ENCODE data around the gene CACNA1C.

The CACNA1C gene

GRCh38 chr12:2570562-2570961, 517.8 kb downstream of the CACNA1C start:
- Histone ChIP-seq H3K4me1 (ENCODE audit: insufficient read depth, low read length) (no peaks in the 10 kb centered on the region), H3K27ac (ENCODE audit: low read length) (no peak overlapping the region), H3K79me2 (ENCODE audit: insufficient read depth, low read length) (no peaks in the 10 kb centered on the region), H3K4me3 (ENCODE audit: low read depth in 1 of 2, low read length in 2 of 2) (no peak overlapping the region), H3K9me3 (ENCODE audit: insufficient read depth, low read length, severe bottlenecking) (no peaks in the 10 kb centered on the region), H2AFZ (ENCODE audit: low read depth, low read length) (no peak overlapping the region), H4K20me1 (ENCODE audit: insufficient read depth, low read length) (no peaks in the 10 kb centered on the region), H3K27me3 (ENCODE audit: insufficient read depth, low read length, poor library complexity) (peaks cover 30% of the 10 kb centered on the region), H3K36me3 (ENCODE audit: insufficient read depth, low read length) (no peaks in the 10 kb centered on the region), H3K4me2 (ENCODE audit: insufficient read depth, low read length) (no peak overlapping the region), H3K9ac (ENCODE audit: low read depth, low read length) (no peak overlapping the region)
- TF ChIP-seq EZH2 (IDR thresholded peaks at IDR 0.05; ENCODE audit: borderline replicate concordance, low read depth, low read length, severe bottlenecking), result no peak
- no peak for TF ChIP-seq CTCF (IDR thresholded peaks at IDR 0.05; ENCODE audit: borderline replicate concordance, extremely low read depth, low read length, poor library complexity, severe bottlenecking)
- ATAC-seq (ENCODE audit: insufficient read depth, low read depth), result no peak
- no peak for DNase-seq

GRCh38 chr12:2574355-2574935, 521.7 kb downstream of the CACNA1C start:
- Histone ChIP-seq H3K27ac (ENCODE audit: low read length) (no peak overlapping the region), H3K36me3 (ENCODE audit: insufficient read depth, low read length) (no peaks in the 10 kb centered on the region), H3K4me3 (ENCODE audit: low read depth in 1 of 2, low read length in 2 of 2) (no peak overlapping the region), H3K79me2 (ENCODE audit: insufficient read depth, low read length) (no peaks in the 10 kb centered on the region), H3K9ac (ENCODE audit: low read depth, low read length) (no peak overlapping the region), H3K4me2 (ENCODE audit: insufficient read depth, low read length) (no peak overlapping the region), H3K4me1 (ENCODE audit: insufficient read depth, low read length) (no peaks in the 10 kb centered on the region), H3K27me3 (ENCODE audit: insufficient read depth, low read length, poor library complexity) (peaks cover 32% of the 10 kb centered on the region), H3K9me3 (ENCODE audit: insufficient read depth, low read length, severe bottlenecking) (no peaks in the 10 kb centered on the region), H4K20me1 (ENCODE audit: insufficient read depth, low read length) (no peaks in the 10 kb centered on the region), H2AFZ (ENCODE audit: low read depth, low read length) (no peak overlapping the region)
- ATAC-seq (ENCODE audit: insufficient read depth, low read depth) (no peak), DNase-seq (no peak)
- TF ChIP-seq CTCF (IDR thresholded peaks at IDR 0.05; ENCODE audit: borderline replicate concordance, extremely low read depth, low read length, poor library complexity, severe bottlenecking), result no peak
- no peak for TF ChIP-seq EZH2 (IDR thresholded peaks at IDR 0.05; ENCODE audit: borderline replicate concordance, low read depth, low read length, severe bottlenecking)

GRCh38 chr12:2575245-2575644, 522.5 kb downstream of the CACNA1C start:
- H4K20me1 ChIP-seq (ENCODE audit: insufficient read depth, low read length), result no peaks in the 10 kb centered on the region
- H3K4me1 ChIP-seq (ENCODE audit: insufficient read depth, low read length), result no peaks in the 10 kb centered on the region
- TF ChIP-seq CTCF (IDR thresholded peaks at IDR 0.05; ENCODE audit: borderline replicate concordance, extremely low read depth, low read length, poor library complexity, severe bottlenecking), result no peak
- H3K79me2 ChIP-seq (ENCODE audit: insufficient read depth, low read length), result no peaks in the 10 kb centered on the region
- no peak overlapping the region for H3K9ac ChIP-seq (ENCODE audit: low read depth, low read length)
- no peak overlapping the region for H2AFZ ChIP-seq (ENCODE audit: low read depth, low read length)
- H3K27ac ChIP-seq (ENCODE audit: low read length), result no peak overlapping the region
- H3K4me3 ChIP-seq (ENCODE audit: low read depth in 1 of 2, low read length in 2 of 2), result no peak overlapping the region
- H3K27me3 ChIP-seq (ENCODE audit: insufficient read depth, low read length, poor library complexity), result peaks cover 32% of the 10 kb centered on the region
- DNase-seq (no peak), ATAC-seq (ENCODE audit: insufficient read depth, low read depth) (no peak)
- H3K9me3 ChIP-seq (ENCODE audit: insufficient read depth, low read length, severe bottlenecking), result no peaks in the 10 kb centered on the region
- H3K36me3 ChIP-seq (ENCODE audit: insufficient read depth, low read length), result no peaks in the 10 kb centered on the region
- H3K4me2 ChIP-seq (ENCODE audit: insufficient read depth, low read length), result no peak overlapping the region

- peaks cover 15% of the 10 kb centered on the region for H3K27me3 ChIP-seq (ENCODE audit: insufficient read depth, low read length, poor library complexity)
- H3K4me1 ChIP-seq (ENCODE audit: insufficient read depth, low read length), result no peaks in the 10 kb centered on the region
- no peak for DNase-seq
- H3K4me2 ChIP-seq (ENCODE audit: insufficient read depth, low read length), result no peak overlapping the region
- no peak overlapping the region for H3K4me3 ChIP-seq (ENCODE audit: low read depth in 1 of 2, low read length in 2 of 2)
- no peak overlapping the region for H3K27ac ChIP-seq (ENCODE audit: low read length)
- no peak overlapping the region for H3K9ac ChIP-seq (ENCODE audit: low read depth, low read length)
- no peak for TF ChIP-seq EZH2 (IDR thresholded peaks at IDR 0.05; ENCODE audit: borderline replicate concordance, low read depth, low read length, severe bottlenecking)
- no peak for TF ChIP-seq CTCF (IDR thresholded peaks at IDR 0.05; ENCODE audit: borderline replicate concordance, extremely low read depth, low read length, poor library complexity, severe bottlenecking)
- H4K20me1 ChIP-seq (ENCODE audit: insufficient read depth, low read length), result no peaks in the 10 kb centered on the region
- H3K9me3 ChIP-seq (ENCODE audit: insufficient read depth, low read length, severe bottlenecking), result no peaks in the 10 kb centered on the region
- no peak overlapping the region for H2AFZ ChIP-seq (ENCODE audit: low read depth, low read length)
- H3K79me2 ChIP-seq (ENCODE audit: insufficient read depth, low read length), result no peaks in the 10 kb centered on the region
- H3K36me3 ChIP-seq (ENCODE audit: insufficient read depth, low read length), result no peaks in the 10 kb centered on the region
- ATAC-seq (ENCODE audit: insufficient read depth, low read depth), result no peak
These were observed 525.4 kb downstream of the CACNA1C start for GRCh38 chr12:2578211-2578610.

Data from DND-41 (cell line).